Measurements from ENCODE around the gene CCER1. TPM values are rescaled to one million over a fixed set of nuclear protein-coding genes. Genes with fewer than 3 reads are reported as not detected.

CCER1 gene
- polyA plus RNA-seq, 3 donors: not detected

- no peaks in the 10 kb centered on the region for H3K36me3 Mint-ChIP-seq
- H4K20me1 ChIP-seq (ENCODE audit: insufficient read depth, low read length): no peaks in the 10 kb centered on the region
- H3K79me2 ChIP-seq (ENCODE audit: insufficient read depth, low read length): no peaks in the 10 kb centered on the region
- no peaks in the 10 kb centered on the region for H3K36me3 ChIP-seq (replicated peaks in 1 of 2; ENCODE audit: control insufficient read depth in 1 of 2, insufficient read depth in 2 of 2, low read length in 2 of 2)
- no peak for DNase-seq
- TF ChIP-seq CTCF (IDR thresholded peaks at IDR 0.05): no peak
- no CpG with 5 or more reads among the region's 2 CpGs for WGBS (ENCODE audit: insufficient coverage)
- no peaks in the 10 kb centered on the region for H3K9me3 ChIP-seq (replicated peaks in 1 of 2; ENCODE audit: control insufficient read depth in 1 of 2, insufficient read depth in 1 of 2, low read length in 2 of 2)
- no peak overlapping the region for H3K4me3 ChIP-seq (replicated peaks in 1 of 3; ENCODE audit: low read depth in 2 of 3, low read length in 3 of 3)
- H3K9ac ChIP-seq (ENCODE audit: insufficient read depth, low read length, poor library complexity, severe bottlenecking): no peak overlapping the region
- H3K27ac Mint-ChIP-seq: no peak overlapping the region
- no peak overlapping the region for H3K4me2 ChIP-seq (replicated peaks; ENCODE audit: extremely low read depth, low read length, poor library complexity, severe bottlenecking)
- no peaks in the 10 kb centered on the region for H3K4me1 ChIP-seq (ENCODE audit: control insufficient read depth in 1 of 2, insufficient read depth in 2 of 2, low read length in 2 of 2)
- H3K4me1 Mint-ChIP-seq: no peaks in the 10 kb centered on the region
- no peaks in the 10 kb centered on the region for H3K27me3 ChIP-seq (ENCODE audit: control insufficient read depth in 2 of 2, insufficient read depth in 2 of 2, low read length in 2 of 2)
- no peaks in the 10 kb centered on the region for H3K27me3 Mint-ChIP-seq (ENCODE audit: low read depth in 3 of 3)
- H3K4me3 Mint-ChIP-seq: no peak overlapping the region
- intact Hi-C loops (cut with micrococcal nuclease): no loop called here
- no peak overlapping the region for H2AFZ ChIP-seq (ENCODE audit: insufficient read depth, low read depth, low read length, poor library complexity, severe bottlenecking)
- H3K27ac ChIP-seq (ENCODE audit: low read depth in 1 of 2, low read length in 2 of 2): no peak overlapping the region
- H3K9me3 Mint-ChIP-seq: no peaks in the 10 kb centered on the region
Observed at GRCh38 chr12:90999527-90999926, 44.6 kb upstream of the CCER1 start.

DNA sequence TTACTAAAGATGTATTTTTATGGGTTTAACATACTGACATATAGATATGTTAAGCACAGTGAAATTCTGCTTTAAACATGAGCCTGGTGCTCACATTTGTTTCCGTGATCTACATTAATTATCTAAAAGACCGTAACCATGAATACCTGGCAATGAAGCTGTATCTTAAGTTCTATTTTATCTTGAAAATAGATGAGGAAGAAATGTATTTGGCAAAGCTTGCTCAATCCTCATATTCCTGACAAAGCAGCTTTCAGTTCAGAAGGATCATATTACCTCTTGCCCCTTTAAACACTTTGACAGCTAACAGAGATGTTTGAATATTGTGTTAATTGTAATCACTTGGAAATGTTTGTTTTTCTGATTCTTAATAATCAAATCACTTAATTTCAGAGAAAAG is 40.0 kb upstream of the CCER1 start:
- Histone ChIP-seq H3K9ac (ENCODE audit: insufficient read depth, low read length, poor library complexity, severe bottlenecking) (no peak overlapping the region), H3K36me3 (replicated peaks in 1 of 2; ENCODE audit: control insufficient read depth in 1 of 2, insufficient read depth in 2 of 2, low read length in 2 of 2) (no peaks in the 10 kb centered on the region), H2AFZ (ENCODE audit: insufficient read depth, low read depth, low read length, poor library complexity, severe bottlenecking) (no peak overlapping the region), H3K4me2 (replicated peaks; ENCODE audit: extremely low read depth, low read length, poor library complexity, severe bottlenecking) (no peak overlapping the region), H3K79me2 (ENCODE audit: insufficient read depth, low read length) (no peaks in the 10 kb centered on the region), H3K9me3 (replicated peaks in 1 of 2; ENCODE audit: control insufficient read depth in 1 of 2, insufficient read depth in 1 of 2, low read length in 2 of 2) (no peaks in the 10 kb centered on the region), H3K4me1 (ENCODE audit: control insufficient read depth in 1 of 2, insufficient read depth in 2 of 2, low read length in 2 of 2) (no peaks in the 10 kb centered on the region), H3K27ac (ENCODE audit: low read depth in 1 of 2, low read length in 2 of 2) (no peak overlapping the region), H3K27me3 (ENCODE audit: control insufficient read depth in 2 of 2, insufficient read depth in 2 of 2, low read length in 2 of 2) (no peaks in the 10 kb centered on the region), H4K20me1 (ENCODE audit: insufficient read depth, low read length) (no peaks in the 10 kb centered on the region), H3K4me3 (replicated peaks in 1 of 3; ENCODE audit: low read depth in 2 of 3, low read length in 3 of 3) (no peak overlapping the region)
- TF ChIP-seq CTCF (IDR thresholded peaks at IDR 0.05): no peak
- intact Hi-C loops (cut with micrococcal nuclease): no loop called here
- no CpG with 5 or more reads among the region's 2 CpGs for WGBS (ENCODE audit: insufficient coverage)
- no peak for DNase-seq
- Mint-ChIP-seq H3K27ac (no peak overlapping the region), H3K4me3 (no peak overlapping the region), H3K36me3 (no peaks in the 10 kb centered on the region), H3K27me3 (ENCODE audit: low read depth in 3 of 3) (no peaks in the 10 kb centered on the region), H3K4me1 (no peaks in the 10 kb centered on the region), H3K9me3 (no peaks in the 10 kb centered on the region)
